HG03060 (cell line): ENCODE results near the gene OR10G3.
"Not testable (repeated sequence)": the region's sequence is repeated elsewhere in the genome, so short reads cannot be mapped to it uniquely, and the experiment has no call there.

Experiments
- ATAC-seq: cut with Tn5 transposase; IDR thresholded peaks from one replicate; pipeline ENCODE4 v1.9.1; 2021; ENCODE audit warnings: low read depth, moderate number of reproducible peaks; ENCODE audit not compliant: unreplicated experiment

The OR10G3 gene, protein sequence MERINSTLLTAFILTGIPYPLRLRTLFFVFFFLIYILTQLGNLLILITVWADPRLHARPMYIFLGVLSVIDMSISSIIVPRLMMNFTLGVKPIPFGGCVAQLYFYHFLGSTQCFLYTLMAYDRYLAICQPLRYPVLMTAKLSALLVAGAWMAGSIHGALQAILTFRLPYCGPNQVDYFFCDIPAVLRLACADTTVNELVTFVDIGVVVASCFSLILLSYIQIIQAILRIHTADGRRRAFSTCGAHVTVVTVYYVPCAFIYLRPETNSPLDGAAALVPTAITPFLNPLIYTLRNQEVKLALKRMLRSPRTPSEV

DNA sequence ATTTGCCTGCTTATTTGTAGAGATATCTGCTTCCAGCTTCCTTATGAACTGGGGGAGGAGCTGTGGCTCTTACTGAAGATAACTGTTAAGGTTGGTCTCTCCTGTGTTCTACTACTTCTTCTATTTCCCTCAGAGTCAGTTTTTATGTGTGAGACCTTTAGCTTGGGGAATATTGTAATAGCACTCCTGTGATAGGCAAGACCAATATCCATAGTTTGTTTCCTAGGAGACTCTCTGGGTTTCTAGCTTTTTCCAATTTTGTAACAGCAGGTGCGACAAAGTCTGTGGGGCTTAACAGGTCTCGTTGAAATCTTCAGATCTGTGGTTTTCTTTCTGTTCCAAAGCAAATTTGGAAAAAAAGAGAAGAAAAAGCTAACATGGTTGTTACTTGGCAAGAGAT lies at the start of gene OR10G3:
Gene OR10G3, minus strand, starts transcription at position 101 of the 400 bp plus-strand sequence. CDS start 9,332 bp downstream, outside the sequence.
- ATAC-seq, result no peak

DNA sequence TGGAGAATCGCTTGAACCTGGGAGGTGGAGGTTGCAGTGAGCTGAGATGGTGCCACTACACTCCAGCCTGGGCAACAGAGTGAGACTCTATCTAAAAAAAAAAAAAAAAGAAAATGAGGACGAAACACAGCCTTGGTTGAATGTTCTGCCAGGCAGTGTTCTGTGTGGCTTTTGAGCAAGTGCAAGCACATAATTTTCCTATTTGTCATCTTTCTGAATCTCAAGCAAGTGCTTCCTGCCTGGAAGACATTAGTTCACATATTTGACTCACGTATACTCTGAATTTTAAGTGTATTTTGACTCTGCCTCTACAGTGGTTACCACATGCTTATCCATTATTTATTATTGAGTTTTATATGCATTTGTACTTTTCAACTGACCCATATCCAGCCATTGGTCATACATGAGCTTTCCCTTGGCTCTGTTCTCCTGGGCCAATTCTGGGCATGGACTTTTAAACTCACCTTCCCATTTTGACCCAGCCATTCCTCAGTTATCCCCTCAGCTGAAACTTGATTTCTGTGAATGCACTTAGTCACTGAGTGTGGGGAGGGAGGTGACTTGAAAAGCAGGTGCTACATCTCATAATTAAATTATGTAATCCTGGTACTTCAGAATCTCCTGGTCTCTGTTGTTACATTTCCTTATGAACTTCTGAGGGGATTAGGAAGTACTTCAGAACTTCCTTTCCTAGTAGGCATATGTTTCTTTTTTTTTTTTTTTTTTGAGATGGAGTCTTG lies 46.8 kb upstream of the OR10G3 start:
- no peak for ATAC-seq

DNA sequence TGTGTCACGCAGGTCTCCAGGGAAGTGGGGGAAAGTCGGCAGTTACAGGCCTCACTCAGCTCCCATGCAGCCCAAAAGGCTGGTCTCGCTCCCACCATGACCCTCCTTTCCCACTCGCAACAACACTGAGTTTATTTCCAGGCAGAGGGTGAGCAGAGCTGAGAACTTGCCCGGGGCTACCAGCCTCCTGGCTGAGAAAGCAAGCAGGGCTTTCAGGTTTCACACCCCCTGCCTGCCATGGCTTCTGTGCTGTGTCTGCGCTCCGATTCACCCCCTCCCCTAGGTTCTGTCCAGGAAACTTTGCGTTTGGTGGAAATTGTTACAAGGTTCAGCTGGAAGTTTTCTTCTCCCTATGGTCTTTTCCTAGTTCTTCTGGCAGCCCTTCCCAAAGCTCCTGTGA lies 37.7 kb upstream of the OR10G3 start:
- ATAC-seq, result no peak

DNA sequence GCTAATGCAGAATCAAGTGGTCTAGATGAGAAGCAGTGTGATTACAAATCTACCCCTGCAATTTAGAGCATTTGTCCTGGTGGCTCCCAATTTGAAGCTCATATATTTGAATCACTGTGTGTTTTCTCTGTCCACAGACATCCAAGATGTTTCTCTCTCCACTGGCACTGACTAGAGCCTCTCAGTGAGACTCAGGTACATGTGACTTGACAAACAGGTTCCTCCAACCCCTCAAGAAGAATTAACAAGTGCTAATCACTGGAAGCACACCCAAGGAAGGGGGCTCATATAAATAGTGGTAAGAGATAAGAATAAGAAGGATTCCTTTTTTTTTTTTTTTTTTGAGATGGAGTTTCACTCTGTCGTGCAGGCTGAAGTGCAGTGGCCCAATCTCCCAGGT lies 34.4 kb upstream of the OR10G3 start:
- ATAC-seq, result no peak

DNA sequence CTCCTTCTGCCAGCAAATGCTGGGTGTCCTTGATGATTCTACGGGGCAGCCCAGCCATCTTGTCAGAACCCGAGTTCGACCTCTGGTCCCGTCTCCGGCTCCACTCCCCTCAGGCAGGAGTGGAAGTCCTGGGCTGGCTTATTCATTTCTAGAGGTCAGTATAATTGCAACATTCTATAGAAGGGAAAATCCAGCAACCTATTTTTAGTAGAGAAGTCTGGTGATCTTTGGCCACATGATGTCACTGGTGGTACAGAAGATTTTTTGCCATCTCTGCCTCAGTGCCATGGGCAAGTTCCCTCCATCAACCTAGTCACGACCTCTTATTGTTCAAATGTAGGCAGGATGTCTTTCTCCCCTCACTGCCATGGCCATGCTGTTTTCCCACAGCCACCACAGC lies 32.4 kb upstream of the OR10G3 start:
- ATAC-seq, result no peak

DNA sequence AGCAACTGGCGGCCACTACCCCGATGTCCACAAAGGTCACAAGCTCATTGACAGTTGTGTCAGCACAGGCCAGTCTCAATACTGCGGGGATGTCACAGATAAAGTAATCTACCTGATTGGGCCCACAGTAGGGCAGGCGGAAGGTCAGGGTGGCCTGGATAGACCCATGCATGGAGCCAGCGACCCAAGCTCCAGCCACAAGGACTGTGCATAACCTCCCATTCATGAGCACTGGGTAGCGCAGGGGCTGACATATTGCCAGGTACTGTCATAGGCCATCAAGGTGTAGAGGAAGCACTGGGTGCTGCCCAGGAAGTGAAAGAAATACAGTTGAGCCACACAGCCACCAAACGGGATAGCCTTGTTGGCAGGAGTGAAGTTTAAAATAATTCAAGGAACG lies 22.3 kb upstream of the OR10G3 start:
- ATAC-seq, result not testable (repeated sequence)

DNA sequence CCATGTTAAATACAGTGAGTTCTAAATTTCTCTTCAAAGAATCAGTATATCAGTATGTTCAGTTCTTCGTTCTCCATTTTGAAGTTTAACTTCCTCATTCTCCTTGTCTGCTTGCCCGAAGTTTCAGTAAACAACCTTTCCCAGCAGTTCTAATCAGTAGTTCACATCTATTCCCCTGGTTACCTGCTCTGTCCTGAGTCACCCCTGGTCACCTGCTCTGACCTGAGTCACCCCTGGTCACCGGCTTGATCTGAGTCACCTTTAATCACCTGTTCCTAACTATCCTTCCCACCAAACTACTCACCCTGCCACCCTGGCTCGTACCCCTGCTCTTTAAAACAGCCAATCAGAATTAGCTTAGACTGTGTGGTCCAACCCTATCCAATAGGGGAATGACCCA lies 9.4 kb upstream of the OR10G3 start:
- no peak for ATAC-seq

DNA sequence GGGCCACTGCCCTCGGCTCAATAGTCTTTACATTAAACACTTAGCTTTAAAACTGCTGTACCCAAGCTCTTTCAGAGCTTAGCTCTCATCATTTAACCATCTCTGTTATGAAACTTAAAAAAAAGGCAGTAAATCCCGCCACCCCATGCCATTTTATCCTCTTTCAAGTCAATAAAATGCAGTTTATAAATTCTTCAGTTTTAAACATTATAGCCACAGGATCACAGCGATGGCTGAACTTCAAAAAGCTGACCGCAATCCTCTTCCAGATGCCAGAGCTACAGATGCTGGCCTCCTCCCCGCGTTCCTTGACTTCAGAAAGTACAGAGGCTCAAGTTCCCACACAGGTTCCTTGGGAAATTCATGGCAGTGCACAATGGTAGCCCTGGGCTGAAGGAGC lies 4.2 kb downstream of the OR10G3 start:
- no peak for ATAC-seq

DNA sequence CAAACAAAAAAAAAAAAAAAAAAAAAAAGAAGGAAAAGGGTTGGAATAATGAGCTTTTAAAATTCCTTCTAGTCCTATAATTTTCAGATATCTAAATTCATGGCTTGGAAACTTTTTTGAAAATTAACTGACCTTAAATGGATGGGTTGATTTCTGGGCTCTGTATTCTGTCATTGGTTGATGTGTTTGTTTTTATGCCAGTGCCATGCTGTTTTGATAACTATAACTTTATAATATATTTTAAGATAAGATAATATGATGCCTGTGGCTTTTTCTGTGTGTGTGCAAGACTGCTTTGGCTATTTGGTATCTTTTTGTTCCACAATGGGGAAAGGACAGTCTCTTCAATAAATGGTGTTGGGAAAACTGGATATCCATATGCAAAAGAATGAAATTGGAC lies 7.3 kb downstream of the OR10G3 start:
- ATAC-seq, result no peak

DNA sequence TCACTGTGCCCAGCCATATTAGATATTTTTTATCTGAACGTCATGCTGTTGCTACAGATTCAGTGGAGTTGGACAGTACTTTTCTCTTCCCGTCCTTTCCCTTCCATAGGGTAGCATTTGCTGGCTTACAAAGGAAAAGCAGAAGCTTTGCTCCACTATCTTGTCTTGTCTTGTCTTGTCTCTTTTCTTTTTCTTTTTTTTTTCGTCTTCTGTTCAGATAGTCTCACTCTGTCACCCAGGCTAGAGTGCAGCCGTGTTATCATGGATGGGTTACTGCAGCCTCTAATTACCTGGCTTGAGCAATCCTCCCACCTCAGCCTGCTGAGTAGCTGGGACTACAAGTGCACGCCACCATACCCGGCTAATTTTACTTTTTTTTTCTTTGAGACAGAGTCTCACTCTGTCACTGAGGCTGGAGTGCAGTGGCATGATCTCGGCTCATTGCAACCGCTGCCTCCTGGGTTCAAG lies 21.1 kb downstream of the OR10G3 start:
- no peak for ATAC-seq

DNA sequence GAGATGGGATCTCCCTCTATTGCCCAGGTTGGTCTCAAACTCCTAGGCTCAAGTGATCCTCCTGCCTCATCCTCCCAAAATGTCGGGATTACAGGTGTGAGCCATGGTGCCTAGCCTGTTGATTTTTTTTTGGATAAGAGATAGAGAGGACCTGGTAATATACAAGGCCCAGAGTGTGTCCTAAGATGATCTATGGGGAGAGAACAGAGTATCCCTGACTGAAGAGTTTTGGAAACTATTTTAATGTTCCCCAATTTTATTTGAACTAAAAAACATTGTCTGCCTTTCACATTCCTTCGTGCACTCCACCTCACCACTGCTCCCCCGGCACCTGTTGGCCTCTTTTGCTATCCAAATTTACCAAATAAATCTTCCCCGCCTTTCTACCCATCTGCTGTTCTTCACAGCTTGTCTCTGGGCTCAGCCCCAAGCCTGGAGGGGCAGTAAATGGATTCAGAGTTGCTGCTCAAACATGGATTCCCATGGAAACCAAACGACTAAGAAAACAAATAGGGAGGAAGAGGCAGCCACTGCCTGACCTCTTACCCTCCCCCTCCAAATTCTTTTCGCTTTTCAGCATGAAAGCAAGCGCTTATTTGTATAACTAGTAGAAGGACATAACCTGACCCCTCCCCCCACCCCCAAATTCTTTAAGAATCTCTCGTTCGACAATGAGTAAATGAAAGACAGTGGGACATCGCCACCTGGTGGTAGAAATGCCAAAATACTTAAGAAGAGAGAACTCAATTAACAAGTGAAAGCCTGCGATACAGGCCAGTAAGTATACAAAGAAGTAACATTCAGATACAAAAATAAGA lies 22.6 kb downstream of the OR10G3 start:
- no peak for ATAC-seq

DNA sequence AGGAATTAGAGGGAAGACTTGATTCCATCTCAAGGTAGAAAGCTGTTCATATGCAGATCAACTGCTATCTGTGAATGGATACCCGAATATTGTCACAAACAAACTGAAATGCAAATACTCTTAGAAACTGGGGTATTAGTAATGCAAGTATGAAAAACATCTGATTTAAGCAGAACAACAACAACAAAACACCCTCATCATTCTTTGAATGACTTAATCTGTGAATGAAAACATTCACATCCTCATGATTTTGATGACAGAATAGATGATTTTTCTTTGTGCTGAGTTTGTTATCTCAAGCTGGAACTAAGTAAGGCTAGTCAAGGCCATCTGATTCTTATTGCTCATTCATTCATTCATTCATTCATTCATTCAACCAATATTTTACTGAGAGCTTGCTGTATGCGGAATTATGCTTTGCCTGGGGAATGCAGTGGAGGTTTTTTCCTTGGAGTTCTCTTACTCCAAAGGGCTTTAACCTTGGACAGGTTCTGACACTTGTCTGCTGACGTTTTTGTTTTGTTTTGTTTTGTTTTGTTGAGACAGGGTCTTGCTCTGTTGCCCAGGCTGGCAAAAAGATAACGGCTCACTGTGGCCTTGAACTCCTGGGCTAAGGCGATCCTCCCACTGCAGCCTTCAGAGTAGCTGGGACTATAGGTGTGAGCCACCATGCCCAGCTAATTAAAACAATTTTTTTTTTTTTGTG lies 23.3 kb downstream of the OR10G3 start:
- ATAC-seq, result no peak

DNA sequence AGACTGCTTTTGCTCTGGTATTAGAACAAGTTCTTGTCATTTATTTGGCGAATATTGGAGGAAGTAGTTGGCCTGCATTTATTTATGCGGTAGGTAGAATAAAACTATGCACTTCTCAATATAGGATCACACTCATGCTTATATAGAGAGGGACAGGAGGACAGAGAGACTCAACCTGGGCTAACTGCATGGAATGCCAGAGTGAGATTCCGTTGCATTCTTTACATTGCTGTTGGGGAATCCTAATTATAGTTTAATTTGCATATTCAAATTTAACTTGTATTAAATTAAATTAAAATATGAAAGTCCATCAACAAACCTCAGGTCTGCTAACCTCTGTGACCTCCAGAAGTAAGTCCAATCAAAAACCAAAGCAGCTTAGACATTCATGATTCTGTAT lies 26.6 kb downstream of the OR10G3 start:
- ATAC-seq, result no peak

DNA sequence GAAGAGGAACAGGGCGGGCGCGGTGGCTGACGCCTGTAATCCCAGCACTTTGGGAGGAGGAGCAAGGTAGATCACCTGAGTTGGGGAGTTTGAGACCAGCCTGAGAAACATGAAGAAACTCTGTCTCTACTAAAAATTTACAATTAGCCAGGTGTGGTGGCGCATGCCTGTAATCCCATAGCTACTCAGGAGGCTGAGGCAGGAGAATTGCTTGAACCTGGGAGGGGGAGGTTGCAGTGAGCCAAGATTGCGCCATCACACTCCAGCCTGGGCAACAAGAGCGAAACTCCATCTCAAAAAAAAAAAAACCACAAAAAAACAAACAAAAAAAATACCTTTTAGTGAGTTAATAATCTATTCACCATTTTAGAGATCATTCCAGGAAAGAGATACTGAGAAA lies 35.3 kb downstream of the OR10G3 start:
- not testable (repeated sequence) for ATAC-seq

DNA sequence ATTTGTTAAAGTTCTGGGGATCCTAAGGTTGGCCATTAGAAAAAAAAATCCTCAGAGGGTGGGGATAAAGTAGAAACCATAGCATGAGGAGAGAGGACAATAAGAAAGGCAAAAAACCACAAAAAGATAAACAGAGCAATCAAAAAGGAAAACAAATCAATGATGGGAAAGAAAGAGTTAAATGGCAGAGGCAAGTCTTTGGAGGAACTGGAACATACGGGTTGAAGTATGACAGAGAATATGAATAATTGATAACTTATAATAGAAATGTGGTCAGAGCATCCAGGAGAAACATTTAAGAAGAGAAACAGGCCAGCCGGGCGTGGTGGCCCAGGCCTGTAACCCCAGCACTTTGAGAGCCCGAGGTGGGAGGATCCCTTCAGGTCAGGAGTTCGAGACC lies 35.9 kb downstream of the OR10G3 start:
- no peak for ATAC-seq

DNA sequence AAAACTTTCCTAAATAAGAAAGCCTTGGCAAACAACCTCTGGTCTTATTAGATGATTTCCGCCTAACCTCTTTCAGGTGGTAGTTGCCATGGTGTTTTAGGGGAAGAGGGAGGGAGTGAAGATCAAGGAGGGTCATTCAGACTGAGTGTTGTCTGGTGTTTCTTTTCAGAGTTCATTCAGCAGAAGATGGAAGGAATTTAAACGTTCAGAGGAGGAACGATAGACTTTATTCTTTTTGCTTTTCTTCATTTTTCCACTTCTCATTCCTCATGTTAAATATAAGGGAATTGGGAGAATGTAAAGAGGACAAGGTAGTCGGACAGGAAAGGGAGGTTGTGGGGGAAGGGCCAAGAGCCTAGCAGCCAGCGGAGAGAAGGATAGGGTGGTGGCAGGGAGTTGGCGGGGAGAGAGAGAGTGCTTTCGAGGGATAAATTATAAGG lies 36.3 kb downstream of the OR10G3 start:
- no peak for ATAC-seq

DNA sequence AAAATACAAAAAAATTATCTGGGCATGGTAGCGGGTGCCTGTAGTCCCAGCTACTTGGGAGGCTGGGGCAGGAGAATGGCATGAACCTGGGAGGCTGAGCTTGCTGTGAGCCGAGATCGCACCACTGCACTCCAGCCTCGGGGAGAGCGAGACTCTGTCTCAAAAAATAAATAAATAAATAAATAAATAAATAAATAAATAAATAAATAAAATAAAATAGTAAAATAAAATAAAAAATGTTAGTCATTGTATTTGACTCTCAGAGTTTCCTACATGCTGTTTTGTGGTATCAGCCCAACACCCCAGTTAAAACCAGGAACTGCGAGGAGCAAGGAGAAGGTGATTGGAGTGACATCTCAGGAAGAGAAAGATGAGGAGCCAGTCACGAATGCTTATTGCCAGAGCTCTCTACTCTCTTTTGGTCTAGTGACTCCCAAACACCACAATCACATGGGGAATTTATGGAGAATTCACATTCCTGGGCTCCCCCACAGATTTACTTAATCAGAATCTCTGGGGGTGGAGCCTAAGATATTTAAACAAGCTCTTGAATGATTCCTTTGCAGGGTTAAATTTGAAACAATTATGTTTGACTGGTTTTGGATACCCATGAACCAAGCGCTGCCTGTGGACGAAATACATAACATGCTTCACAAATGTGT lies 38.3 kb downstream of the OR10G3 start:
- no peak for ATAC-seq

DNA sequence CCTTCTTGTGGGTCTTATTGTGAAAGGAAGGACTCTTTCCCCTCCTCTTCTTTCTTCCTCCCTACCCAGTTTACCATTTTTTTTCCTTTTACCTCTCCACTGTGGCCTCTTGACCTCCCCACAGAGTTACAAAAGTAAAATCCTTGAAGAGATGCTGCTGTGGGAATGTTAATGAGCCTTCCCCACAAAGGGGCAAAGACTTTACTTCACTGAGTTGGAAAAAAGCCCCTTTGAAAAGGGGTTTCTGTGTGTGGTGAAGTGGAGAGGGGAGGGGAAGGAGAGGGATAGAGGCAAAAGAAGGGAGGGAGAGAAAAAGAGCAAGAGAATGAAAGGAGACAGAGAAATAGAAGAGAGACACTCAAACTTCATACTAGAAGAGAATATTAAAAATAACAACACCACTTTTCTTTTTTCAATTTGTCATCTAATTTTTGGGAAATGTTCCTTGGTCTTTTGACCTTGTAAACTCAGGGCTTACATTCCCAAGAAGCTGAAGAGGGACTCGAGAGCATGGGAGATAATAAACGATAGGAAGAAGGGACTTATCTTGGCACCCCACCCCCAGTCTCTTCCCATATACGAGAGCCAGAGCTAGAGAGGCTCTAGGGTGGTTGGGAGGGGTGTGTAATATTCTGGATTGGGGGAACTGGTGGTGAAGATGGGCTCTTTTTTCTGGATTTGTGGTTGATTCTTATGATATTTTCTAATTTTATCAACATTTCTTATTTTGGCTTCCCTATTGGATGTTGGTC lies 40.5 kb downstream of the OR10G3 start:
- ATAC-seq, result no peak

DNA sequence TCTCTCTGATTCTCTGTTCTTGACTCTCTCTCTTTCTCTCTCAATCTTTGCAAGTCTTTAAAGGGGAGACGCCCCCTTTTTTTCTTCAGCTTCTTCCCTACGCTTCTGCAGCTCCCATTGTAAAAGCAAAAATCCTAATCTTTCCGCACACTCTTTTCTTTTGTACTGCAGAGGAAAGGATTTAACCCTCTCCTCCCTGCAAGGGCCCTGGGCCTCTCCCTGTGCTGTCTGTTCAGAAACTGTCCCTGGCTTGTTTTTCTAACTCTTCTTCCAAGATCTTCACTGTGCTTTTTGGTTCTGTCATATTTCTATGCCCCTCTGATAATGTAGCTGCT lies 42.8 kb downstream of the OR10G3 start:
- no peak for ATAC-seq
